Activated gamma-delta T cell treated with Interleukin-2 at 50 U/mL for 16 hours (primary cell): Measurements from ENCODE around the gene CORO7.
"Not testable (repeated sequence)": the region's sequence is repeated elsewhere in the genome, so short reads cannot be mapped to it uniquely, and the experiment has no call there.

Source experiments
- DNase-seq: peaks from one replicate; pipeline ENCODE4 v3.0.0-alpha.2; 2020

CORO7 gene

DNA sequence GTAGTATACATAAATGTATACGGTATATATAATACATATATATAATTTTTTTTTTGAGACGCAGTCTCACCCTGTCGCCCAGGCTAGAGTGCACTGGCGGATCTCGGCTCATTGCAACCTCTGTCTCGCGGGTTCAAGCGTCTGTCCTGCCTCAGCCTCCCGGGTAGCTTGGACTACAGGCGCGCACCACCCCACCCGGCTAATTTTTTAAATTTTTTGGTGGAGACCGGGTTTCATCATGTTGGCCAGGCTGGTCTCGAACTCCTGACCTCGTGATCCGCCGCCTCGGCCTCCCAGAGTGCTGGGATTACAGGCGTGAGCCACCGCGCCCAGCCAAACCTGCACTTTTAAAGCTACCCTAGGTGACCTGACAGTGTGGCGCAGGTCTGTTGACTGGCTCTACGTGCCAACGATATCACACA is 66.0 kb downstream of the CORO7 start:
- no peak for DNase-seq

DNA sequence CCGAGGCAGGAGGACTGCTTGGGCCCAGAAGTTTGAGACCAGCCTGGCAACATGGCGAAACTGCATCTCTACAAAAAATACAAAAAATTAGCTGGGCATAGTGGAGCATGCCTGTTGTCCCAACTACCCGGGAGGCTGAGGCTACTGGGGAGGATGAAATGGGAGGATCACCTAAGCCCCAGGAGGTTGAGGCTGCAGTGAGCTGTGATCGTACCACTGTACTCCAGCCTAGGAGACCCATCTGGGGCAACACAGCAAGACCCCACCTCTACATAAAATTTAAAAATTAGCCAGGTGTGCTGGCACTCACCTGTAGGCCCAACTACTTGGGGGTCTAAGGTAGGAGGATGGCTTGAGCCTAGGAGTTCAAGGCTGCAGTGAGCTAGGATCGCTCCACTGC is 67.1 kb downstream of the CORO7 start:
- no peak for DNase-seq

DNA sequence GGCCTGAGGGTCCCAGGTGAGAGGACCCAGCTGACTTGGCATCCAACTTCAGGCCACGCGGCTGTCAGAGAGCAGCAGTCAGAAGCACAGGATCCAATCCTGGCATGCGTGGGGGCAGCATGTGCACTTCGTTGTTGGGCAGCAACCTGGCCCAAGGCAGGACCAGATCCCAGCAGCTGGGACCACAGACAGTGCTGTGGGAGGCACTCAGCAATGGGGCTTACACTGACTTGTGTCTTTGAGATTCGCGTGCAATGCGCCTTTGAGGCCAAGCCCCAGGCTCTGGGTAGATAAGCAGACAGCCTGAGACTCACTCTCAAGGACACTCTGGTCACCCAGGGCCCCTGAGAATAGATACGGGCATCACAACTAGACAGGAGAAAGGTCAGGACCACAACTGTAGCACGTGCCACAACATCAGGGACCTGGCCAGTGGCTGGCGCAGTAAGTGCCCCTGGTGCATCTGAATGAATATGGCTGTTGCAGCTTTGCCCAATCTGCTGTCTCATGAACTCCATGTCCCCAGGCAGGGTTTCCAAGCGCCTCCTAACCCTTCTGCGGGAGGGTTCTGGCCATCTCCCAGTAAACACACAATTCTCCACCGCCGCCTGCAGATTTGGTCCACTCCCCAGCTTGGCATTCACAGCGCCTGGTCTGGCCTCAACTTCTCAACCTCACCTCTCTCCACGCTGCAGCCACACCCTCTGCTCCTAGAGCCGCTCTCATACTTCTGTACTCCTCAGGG is 68.5 kb downstream of the CORO7 start:
- DNase-seq, result no peak

DNA sequence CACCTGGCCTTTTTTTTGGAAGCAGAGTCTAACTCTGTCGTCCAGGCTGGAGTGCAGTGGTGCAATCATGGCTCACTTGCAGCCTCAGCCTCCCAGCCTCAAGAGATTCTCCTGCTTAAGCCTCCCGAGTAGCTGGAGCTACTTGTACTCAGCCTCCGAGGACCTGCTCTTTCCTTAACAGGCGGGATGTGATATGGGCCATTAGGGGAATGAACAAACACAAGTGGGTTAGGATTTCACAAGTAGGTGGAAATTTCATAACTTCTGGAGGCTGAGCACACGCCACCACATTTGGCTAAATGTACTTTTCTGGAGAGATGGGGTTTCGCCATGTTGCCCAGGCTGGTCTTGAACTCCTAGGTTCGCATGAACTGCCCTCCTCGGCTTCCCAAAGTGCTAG is 69.4 kb downstream of the CORO7 start:
- no peak for DNase-seq

DNA sequence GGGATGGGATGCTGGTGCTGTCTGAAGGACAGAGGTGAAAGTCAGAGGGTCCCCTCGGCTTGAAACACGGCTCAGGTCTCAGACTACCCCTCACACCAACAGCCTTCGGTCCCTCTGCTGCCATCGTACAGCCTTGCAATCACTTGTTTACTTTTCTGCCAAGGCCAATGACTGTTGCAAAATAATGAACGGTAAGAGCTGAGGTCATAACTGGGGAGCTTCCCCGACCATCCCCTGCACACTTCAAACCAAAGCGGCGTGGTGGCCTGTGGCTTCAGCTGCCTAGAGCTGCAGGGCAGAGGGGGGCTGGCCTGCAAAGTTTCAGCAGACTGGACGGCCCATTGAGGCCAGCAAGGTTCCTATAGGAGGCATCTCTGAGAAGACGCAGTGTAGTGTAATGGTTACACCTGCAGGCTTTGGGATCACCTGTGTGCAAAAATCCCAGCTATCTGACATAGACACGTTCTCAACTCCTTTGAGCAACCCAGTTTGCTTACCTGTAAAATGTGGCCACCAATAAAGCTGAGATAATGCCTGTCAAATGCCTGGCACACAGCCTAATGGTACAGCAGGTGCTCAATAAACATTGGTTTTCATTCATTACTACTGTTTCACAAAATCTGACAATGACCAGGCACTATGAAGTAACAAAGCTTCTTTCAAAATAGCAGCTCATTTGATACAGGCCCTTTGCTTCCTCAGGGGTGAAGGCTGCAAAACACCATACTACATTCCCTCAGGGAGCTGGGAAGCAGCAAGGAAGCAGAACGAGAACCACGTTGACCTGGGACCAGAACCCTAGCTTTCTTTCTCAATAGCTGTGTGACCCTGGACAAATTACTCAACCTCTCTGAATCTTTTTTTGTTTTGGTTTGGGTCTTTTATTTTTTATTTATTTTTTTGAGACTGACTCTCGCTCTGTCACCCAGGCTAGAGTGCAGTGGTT is 70.3 kb downstream of the CORO7 start:
- no peak for DNase-seq

DNA sequence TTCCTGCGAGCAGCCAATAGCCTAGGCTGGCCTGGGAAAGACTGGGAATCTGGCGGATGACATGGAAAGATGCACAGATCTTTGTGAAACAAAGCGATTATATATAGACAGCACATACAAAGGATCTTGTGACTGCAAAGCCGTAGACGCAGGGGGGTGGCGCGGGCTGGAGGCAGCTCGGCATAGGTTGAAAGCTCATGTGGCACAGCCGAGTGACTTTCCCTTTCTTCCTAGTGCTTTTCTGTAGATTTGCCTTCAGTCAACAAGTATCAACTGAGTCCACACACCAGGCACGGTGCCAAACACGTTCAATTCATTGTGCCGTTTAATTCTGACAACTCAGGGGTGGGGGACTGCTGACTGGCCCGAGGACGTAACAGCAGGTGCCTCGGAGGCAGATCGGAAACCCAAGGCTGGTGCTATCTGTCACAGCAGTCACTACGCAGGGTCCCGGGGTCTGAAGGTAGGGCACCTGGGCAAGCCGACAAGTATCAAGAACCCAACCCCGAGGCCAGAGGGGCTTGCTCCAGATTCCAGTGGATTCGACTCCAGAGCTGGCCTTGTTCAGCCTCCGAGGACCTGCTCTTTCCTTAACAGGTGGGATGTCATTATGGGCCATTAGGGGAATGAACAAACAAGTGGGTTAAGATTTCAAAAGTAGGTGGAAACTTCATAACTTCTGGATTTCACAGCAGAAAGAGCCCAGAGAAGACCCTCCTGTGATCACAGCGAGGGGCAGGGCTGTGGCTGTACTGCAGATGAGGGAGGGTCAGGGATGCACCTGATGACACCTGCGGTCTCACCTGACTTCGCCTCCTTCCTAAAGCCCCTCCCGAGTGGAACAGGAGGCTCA is 71.2 kb downstream of the CORO7 start:
- no peak for DNase-seq

DNA sequence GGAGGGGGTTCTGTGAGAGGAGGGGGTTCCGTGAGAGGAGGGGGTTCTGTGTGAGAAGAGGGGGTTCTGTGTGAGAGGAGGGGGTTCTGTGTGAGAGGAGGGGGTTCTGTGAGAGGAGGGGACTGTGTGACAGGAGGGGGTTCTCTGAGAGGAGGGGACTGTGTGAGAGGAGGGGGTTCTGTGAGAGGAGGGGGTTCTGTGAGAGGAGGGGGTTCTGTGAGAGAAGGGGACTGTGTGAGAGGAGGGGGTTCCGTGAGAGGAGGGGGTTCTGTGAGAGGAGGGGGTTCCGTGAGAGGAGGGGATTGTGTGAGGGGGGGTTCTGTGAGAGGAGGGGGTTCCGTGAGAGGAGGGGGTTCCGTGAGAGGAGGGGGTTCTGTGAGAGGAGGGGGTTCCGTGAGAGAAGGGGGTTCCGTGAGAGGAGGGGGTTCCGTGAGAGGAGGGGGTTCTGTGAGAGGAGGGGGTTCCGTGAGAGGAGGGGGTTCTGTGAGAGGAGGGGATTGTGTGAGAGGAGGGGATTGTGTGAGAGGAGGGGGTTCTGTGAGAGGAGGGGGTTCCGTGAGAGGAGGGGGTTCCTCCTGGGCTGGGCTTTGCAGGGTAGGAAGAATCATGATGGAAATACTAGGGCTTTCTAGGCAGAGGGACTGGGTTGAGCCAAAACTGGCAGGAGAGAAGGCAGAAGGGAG is 72.0 kb downstream of the CORO7 start:
- DNase-seq, result not testable (repeated sequence)

DNA sequence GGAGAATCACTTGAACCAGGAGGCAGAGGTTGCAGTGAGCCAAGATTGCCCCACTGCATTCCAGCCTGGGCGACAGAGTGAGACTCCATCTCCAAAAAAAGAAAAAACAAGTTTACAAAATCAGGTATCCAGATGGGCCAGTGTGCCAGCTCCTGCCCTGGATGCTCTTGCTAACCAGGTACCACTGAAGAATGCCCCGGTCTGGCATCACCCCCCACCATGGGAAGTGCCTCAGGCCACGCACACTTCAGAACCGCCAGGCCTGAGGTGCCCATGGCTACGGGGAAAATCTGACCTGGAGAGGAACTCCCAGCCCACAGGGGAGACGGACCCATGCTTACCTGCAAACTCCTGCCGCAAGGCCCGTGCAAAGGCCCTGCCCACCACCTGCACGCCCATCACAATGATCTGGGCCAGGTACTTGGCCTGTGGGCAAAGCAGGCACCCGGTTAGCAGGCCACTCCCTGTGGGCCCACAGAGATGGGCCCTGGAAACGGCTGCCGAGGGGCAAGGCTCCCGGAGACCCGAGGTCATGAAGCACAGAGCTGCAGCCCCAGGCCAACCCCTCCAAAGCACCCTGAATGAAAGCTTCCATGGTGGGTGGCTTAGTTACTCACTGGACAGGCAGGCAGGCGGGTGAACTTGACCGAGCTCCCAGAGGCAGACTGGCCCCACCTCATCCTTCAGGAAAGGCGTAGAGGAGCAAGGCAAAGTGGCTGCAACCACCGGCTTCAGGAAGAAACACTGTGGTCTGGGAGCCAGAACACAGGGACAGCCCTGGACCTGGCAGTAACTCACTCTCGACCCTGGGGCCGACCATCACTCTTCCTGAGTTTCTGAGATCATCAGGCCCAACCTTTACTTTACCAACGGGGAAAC is 73.3 kb downstream of the CORO7 start:
- DNase-seq, result no peak

DNA sequence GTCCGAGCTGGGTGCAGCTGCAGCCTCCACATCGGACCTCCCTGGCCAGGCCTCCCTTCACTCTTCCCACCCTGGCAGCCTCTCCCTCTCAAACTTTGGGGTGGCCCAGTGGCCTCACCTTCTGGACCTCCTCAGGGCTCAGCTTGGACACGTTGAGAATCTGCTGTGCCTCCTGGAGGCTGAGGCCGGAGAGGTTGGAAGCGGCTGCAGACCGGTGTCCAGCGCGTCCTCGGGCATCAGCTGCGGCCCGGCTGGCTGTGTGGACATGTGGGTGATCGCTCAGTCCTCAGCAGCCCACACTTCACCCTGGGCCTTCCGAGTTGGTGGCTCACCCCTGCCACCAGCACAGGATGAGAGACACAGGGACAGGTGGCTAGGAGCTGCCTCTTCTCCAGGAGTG is 75.1 kb downstream of the CORO7 start:
- no peak for DNase-seq

DNA sequence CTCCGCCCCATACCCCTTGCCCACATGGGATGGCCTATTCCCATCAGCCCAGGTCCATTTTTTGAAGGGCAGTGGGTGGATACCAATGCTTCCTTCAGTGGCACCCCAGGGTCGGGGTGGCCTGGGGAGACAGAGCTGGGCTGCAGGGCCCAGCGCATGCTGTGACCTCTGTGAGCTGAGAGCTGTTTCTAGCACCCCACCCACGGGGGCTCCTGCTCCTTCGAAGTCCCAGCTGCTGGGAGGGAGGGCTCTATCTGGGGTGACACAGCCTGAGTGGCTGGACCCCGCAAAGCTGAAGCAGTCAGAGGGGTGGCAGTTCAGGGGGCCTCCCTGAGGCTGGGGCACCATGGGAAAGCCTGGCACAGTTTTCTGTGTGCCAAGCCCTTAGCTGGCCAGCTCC is 76.0 kb downstream of the CORO7 start:
- no peak for DNase-seq

DNA sequence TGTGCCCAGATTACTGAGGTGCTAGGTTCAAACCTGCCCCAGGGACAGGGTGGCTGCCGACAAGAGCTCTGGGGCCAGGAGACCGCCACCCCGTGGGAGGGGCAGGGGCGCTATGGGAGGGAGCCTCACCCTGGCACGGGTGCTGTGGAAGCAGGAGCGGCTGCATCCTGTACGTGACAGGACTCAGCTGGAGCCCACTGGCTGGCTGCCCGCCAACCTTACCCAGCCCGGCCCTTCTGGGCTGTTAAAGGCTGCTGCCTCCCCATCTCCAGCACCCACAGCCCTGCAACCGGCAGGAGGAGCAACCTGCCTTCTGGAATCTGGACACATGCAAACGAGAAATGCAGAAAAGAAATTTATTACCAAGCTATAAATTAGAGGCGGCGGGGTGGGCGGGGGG is 76.5 kb downstream of the CORO7 start:
- no peak for DNase-seq

DNA sequence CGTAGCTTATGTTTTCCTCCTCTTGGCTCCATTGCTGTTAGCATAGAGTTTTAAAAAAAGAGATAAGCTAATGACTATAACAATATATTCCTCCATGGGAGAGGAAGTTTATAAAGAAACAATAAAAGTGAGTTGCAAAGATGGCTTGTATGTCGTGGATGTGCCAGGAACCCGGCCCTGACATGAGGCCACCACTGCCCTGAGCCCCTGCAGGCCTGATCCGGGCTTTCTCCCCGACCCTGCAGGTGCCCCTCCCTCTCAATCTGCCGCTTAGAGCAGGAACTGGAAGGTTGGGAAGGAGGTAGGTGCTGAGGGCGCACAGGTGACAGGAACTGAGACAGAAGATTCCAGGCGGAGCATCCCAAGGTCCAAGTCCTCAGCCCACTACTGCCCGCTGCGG is 76.9 kb downstream of the CORO7 start:
- DNase-seq, result no peak

DNA sequence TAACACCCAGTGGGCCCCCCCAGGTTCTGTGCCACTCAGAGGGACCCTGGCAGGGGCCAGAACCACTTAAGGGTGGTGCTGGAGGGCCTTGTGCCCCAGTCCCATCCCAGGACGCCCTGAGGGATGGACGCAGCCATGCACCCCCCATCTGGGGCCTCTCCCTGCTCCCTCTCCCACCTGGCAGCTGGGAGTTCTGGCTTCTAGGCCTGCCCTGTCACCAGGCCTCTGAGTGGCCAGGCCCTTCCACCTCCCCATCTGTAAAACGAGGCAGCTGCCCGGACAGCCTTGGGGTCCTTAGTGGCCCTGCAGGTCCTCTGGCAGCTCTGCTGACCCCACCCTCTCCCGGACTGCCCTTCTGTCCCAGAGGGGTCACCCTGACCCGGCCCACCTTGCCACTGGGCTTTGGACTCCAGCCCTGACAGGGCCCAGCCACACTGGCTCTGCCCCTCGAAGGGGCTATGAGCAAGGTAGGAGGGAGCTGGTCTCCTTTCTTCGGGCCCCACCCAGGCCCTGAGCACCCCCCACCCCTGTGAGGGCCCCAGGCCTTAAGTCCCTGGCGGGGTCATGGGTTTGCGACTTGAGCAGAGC is 77.6 kb downstream of the CORO7 start:
- DNase-seq, result no peak

DNA sequence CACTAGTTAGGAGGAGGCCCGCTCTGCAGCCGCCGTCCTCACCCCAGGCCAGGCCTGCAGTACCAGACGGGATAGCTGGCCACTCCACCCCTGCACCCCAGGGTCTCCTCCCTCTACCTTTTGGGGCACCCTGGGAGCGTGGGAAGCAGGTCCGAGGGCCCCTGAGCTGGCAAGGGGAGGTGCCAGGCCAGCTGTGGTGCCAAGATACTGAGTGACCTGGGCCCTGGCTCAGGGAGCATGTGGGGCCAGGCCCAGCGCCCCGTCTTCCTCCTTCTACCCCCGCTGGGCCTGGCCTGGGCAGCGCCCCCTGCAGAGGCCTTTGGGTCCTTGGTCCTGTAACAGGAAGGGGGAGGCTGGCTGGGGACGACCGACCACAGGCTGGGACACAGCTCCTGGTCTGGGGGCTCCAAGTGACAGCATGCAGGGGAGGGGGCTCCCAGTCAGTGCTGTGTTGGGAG is 78.2 kb downstream of the CORO7 start:
- DNase-seq, result no peak

DNA sequence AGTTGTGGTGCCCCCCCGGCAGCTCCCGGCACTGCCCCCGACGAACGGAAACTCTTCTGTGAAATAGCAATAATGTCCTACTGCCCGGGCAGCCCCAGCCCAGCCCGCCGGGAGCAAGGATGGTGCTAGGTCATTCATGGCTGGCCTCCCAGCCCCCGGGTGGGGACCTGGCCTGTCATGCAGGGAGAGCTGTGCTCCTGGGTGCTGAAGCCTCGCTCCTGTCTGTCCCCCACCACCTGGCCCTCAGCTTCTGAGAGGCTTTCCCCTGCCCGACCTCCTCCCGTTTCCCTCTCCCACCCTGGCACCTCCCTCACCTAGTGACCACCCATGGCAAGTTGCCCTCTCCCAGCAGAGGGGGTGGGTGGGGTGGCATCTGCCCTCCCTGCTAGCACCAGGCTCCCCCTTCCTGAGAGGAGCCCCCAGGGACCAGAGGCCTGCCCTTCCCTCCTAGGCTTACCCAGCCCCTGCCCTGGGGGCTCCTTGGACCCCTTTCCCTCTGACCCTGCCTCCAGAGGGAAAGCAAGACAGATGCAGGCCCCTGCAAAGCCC is 78.8 kb downstream of the CORO7 start:
- DNase-seq, result no peak

DNA sequence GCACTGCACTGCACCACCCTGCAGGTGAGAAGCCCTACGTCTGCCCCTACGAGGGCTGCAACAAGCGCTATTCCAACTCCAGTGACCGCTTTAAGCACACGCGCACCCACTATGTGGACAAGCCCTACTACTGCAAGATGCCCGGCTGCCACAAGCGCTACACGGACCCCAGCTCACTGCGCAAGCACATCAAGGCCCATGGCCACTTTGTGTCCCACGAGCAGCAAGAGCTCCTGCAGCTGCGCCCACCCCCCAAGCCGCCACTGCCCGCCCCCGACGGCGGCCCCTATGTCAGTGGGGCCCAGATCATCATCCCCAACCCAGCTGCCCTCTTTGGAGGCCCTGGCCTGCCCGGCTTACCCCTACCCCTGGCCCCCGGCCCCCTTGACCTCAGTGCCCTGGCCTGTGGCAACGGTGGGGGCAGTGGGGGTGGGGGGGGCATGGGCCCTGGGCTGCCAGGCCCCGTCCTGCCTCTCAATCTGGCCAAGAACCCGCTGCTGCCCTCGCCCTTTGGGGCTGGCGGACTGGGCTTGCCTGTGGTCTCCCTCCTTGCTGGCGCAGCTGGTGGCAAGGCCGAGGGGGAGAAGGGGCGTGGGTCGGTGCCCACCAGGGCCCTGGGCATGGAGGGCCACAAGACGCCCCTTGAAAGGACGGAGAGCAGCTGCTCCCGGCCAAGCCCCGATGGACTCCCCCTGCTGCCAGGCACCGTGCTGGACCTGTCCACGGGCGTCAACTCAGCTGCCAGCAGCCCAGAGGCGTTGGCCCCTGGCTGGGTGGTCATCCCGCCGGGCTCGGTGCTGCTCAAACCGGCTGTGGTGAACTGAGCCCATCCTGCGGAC is 79.5 kb downstream of the CORO7 start:
- no peak for DNase-seq

DNA sequence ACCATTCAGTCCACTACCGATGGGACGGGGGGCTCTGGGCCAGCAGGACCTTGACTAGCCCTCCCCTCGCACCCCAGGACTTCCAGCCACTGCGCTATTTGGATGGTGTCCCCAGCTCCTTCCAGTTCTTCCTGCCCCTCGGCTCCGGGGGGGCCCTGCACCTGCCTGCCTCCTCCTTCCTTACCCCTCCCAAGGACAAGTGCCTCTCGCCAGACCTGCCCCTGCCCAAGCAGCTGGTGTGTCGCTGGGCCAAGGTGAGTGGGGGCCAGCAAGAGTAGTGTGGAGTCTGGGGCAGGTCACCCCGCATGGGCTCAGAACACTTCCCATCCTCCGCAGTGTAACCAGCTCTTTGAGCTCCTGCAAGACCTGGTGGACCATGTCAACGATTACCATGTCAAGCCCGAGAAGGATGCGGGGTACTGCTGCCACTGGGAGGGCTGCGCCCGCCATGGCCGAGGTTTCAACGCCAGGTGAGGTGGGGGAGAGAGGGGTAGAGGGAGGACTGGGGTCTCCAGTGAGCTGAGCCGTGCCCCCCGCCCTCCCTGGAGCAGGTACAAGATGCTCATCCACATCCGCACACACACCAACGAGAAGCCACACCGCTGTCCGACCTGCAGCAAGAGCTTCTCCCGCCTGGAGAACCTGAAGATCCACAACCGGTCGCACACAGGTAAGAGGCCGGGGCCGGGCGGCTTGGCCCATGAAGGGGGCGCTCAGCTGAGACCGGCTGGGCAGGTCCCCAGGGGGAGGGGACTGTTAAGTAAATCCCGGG is 81.5 kb downstream of the CORO7 start:
- DNase-seq, result no peak

DNA sequence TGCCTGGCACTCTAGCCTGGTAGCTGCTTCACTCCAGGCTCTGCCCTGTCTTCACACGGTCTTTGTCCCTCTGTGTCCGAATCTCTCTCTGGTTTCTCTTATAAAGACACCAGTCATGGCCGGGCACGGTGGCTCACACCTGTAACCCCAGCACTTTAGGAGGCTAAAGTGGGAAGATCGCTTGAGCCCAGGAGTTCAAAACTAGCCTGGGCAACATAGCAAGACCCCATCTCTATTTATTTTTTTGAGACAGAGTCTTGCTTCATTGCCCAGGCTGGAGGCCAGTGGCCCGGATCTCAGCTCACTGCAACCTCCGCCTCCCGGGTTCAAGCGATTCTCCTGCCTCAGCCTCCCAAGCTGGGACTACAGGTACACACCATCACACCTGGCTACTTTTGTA is 82.7 kb downstream of the CORO7 start:
- not testable (repeated sequence) for DNase-seq

DNA sequence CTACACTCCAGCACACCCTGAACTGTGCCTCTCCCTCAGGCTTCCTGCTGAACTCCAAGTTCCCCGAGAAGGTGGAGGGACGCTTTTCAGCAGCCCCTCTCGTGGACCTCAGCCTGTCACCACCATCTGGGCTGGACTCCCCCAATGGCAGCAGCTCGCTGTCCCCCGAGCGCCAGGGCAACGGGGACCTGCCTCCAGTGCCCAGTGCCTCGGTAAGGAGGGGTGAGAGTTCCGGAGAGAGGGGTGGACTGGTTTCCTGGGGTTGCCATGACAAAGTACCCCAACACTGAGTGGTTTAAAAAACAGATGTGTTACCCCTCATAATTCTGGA is 83.1 kb downstream of the CORO7 start:
- DNase-seq, result no peak
